Adrenal gland (tissue), 12 donors: Measurements from ENCODE around the gene CKS1B. TPM values are rescaled to one million over a fixed set of nuclear protein-coding genes. Genes with fewer than 3 reads are reported as not detected.
A peak's percentile ranks its signal among the peaks of the same experiment; 100 is the strongest.
"Not testable (repeated sequence)": the region's sequence is repeated elsewhere in the genome, so short reads cannot be mapped to it uniquely, and the experiment has no call there.

Source experiments
- DNase-seq, 7 donors: peaks; one replicate each; pipeline ENCODE4 v3.0.0-alpha.2; 2019 to 2020
- H3K27ac ChIP-seq, 5 donors: fragments of 200-600 bp; sonication (generic) in 4 of 5; 1 replicate in 3 of 5; 2 replicates in 2 of 5; pipeline versions ENCODE4 v1.5.1 to v1.8.0; 2016 to 2020; ENCODE audit warnings: mild to moderate bottlenecking in 1 of 5
- H3K27me3 ChIP-seq: fragments of 200-600 bp; 2 replicates; pipeline ENCODE4 v1.8.0; 2021
- H3K36me3 ChIP-seq, 2 donors: fragments of 200-600 bp; replicated peaks in 1 of 2; 1 replicate in 1 of 2; 2 replicates in 1 of 2; pipeline versions ENCODE4 v1.5.1 to v1.8.0; 2018 to 2022
- H3K4me1 ChIP-seq, 2 donors: fragments of 200-600 bp; replicated peaks in 1 of 2; 1 replicate in 1 of 2; 2 replicates in 1 of 2; pipeline versions ENCODE4 v1.5.1 to v1.8.0; 2018 to 2021
- H3K4me3 ChIP-seq, 4 donors: fragments of 200-600 bp; sonication (generic) in 3 of 4; one replicate each; pipeline ENCODE4 v1.5.1; 2016 to 2018
- H3K9me3 ChIP-seq, 3 donors: fragments of 200-600 bp; sonication (generic) in 1 of 3; replicated peaks in 1 of 3; 1 replicate in 2 of 3; 2 replicates in 1 of 3; pipeline versions ENCODE4 v1.5.1 to v1.8.0; 2016 to 2021
- CTCF ChIP-seq, 6 experiments: fragments of 450-650 bp in 4 of 6; fragments of 200-600 bp in 2 of 6; sonication (generic) in 1 of 6; IDR thresholded peaks; 1 replicate in 5 of 6; 2 replicates in 1 of 6; pipeline versions ENCODE4 v1.5.1 to v1.8.0; 2016 to 2021; ENCODE audit warnings: antibody characterized with exemption in 6 of 6, mild to moderate bottlenecking in 2 of 6, moderate library complexity in 1 of 6
- POLR2A ChIP-seq, 2 donors: fragments of 450-650 bp; IDR thresholded peaks; one replicate each; pipeline ENCODE4 v1.6.1; 2017; ENCODE audit warnings: antibody characterized with exemption in 2 of 2, mild to moderate bottlenecking in 2 of 2, moderate library complexity in 1 of 2
- WGBS, 4 donors: extraction: QIAGEN DNeasy Blood & Tissue Kit in 2 of 4; methylation state at CpG; one replicate each; pipeline versions ENCODE4 v1.1.5 to v1.1.7; 2013 to 2017; 5-methylcytosine and 5-hydroxymethylcytosine counted together
- intact Hi-C, 2 donors: fragments of 100-400 bp; cut with DNase I; formaldehyde crosslinking; loops; one replicate each; pipeline versions ENCODE4 v1.14.1 to v1.15.0; 2022 to 2023
- polyA plus RNA-seq, 3 donors: library from polyadenylated mRNA; stranded (reverse); fragments of 200-250 nt in 2 of 3; fragments of 350-450 nt in 1 of 3; fragmentation: Illumina TruSeq in 1 of 3; extraction: RNeasy Lipid Tissue Mini Kit (QIAGEN cat#74804) in 1 of 3; gene quantifications; one replicate each; pipeline ENCODE4 v1.2.3, GENCODE V29; 2013 to 2014
- total RNA-seq, 9 donors: library from RNA; depleted of rRNA in 4 of 9; stranded (reverse); fragments of >200 nt in 4 of 9; fragments of 120-200 nt in 1 of 9; fragmentation: NEBNext Ultra II Directional in 1 of 9; extraction: Animal tissue kit (Norgen Biotek cat#: 25700) in 1 of 9; gene quantifications; one replicate each; pipeline versions ENCODE4 v1.1.0 to v1.2.4, GENCODE V29; 2013 to 2023
- donor health status: healthy with polysubstance abuse.
- donor health status: Bipolar disorder and iron deficiency.
- donor health status: DM: yes; HTN: yes; CAD: no.
- donor health status: DM: no; HTN: no; CAD: no.
- donor health status: DM: no; HTN: no; CAD: no.
- donor health status: DM: yes; HTN: yes; CAD: no.

Gene CKS1B
- total and polyA plus RNA-seq, 12 donors = 12.4 to 87.0 (median 29.5) TPM

- Histone ChIP-seq H3K4me1 (peaks cover 31 to 40% of the 10 kb centered on the region in 2 donors), H3K27ac (peak overlapping the region; percentile 85 to 100 (median 99)), H3K9me3 (no peaks in the 10 kb centered on the region), H3K36me3 (no peaks in the 10 kb centered on the region), H3K27me3 (no peaks in the 10 kb centered on the region), H3K4me3 (peak overlapping the region; percentile 1 to 75 (median 36))
- 0 to 2% (median 1%) methylated on average over 14 to 24 of the region's 24 CpGs for WGBS, 4 donors
- TF ChIP-seq CTCF (IDR thresholded peaks at IDR 0.05) = no peak
- no peak for TF ChIP-seq POLR2A (IDR thresholded peaks at IDR 0.05)
- intact Hi-C loops = no loop called here
- DNase-seq = peak; percentile 67 to 86 (median 77)
These were observed 1.1 kb downstream of the CKS1B start for GRCh38 chr1:154975409-154976059.

GRCh38 chr1:154977762-154978161 lies 3.3 kb downstream of the CKS1B start:
- DNase-seq, H3K36me3 ChIP-seq, H3K4me3 ChIP-seq, H3K27me3 ChIP-seq, H3K27ac ChIP-seq, intact Hi-C loops, H3K9me3 ChIP-seq: not testable (repeated sequence)
- H3K4me1 ChIP-seq = peaks cover 8 to 25% of the 10 kb centered on the region in 2 donors
- WGBS, 4 donors = 48 to 65% (median 53%) methylated on average over 3 of the region's 3 CpGs

- TF ChIP-seq POLR2A (IDR thresholded peaks at IDR 0.05) = no peak
- TF ChIP-seq CTCF (IDR thresholded peaks at IDR 0.05) = no peak
- Histone ChIP-seq H3K4me3 (no peak overlapping the region), H3K4me1 (peaks cover 4 to 20% of the 10 kb centered on the region in 2 donors), H3K9me3 (no peaks in the 10 kb centered on the region), H3K36me3 (no peaks in the 10 kb centered on the region), H3K27me3 (no peaks in the 10 kb centered on the region), H3K27ac (no peak overlapping the region)
- WGBS, 4 donors = 91 to 97% (median 94%) methylated on average over 3 of the region's 3 CpGs
- intact Hi-C loops = no loop called here
- no peak for DNase-seq
These were observed 3.9 kb downstream of the CKS1B start for GRCh38 chr1:154978360-154978759.

GRCh38 chr1:154982341-154982740 lies 7.9 kb downstream of the CKS1B start:
- Histone ChIP-seq H3K4me1 (peaks cover 7 to 14% of the 10 kb centered on the region in 2 donors), H3K36me3 (no peaks in the 10 kb centered on the region), H3K27ac (no peak overlapping the region), H3K27me3 (no peaks in the 10 kb centered on the region), H3K4me3 (peak overlapping the region in 1 of 4 donors; percentile 92), H3K9me3 (no peaks in the 10 kb centered on the region)
- DNase-seq = no peak
- 66 to 76% (median 75%) methylated on average over 6 of the region's 6 CpGs for WGBS, 4 donors
- intact Hi-C loops = no loop called here
- no peak for TF ChIP-seq POLR2A (IDR thresholded peaks at IDR 0.05)
- TF ChIP-seq CTCF (IDR thresholded peaks at IDR 0.05) = no peak
